WTC11 (cell line): ENCODE data around the gene MICA. TPM values are rescaled to one million over a fixed set of nuclear protein-coding genes. Genes with fewer than 3 reads are reported as not detected.
A peak's percentile ranks its signal among the peaks of the same experiment; 100 is the strongest.

ENCODE experiments used
- ATF1 ChIP-seq: sonication (generic); formaldehyde crosslinking; IDR thresholded peaks from 2 replicates; pipeline ENCODE4 v1.8.1; 2023; ENCODE audit warnings: mild to moderate bottlenecking, moderate library complexity, missing genetic modification reagents
- EMX1 ChIP-seq: fragments of 250-450 bp; sonication (Bioruptor Pico); IDR thresholded peaks from 2 replicates; pipeline ENCODE4 v1.8.0; 2021; ENCODE audit warnings: mild to moderate bottlenecking
- ESRRA ChIP-seq: sonication (generic); formaldehyde crosslinking; IDR thresholded peaks from 2 replicates; pipeline ENCODE4 v1.8.1; 2022; ENCODE audit warnings: mild to moderate bottlenecking, missing genetic modification reagents, borderline replicate concordance
- ETV6 ChIP-seq: sonication (generic); formaldehyde crosslinking; IDR thresholded peaks from 2 replicates; pipeline ENCODE4 v1.8.1; 2022; ENCODE audit warnings: mild to moderate bottlenecking, missing genetic modification reagents
- FOXK1 ChIP-seq: sonication (generic); formaldehyde crosslinking; IDR thresholded peaks from 2 replicates; pipeline ENCODE4 v1.8.0; 2022; ENCODE audit warnings: mild to moderate bottlenecking, moderate library complexity, missing genetic modification reagents
- FOXP1 ChIP-seq: sonication (generic); formaldehyde crosslinking; IDR thresholded peaks from 2 replicates; pipeline ENCODE4 v1.8.0; 2022; ENCODE audit warnings: missing genetic modification reagents, mild to moderate bottlenecking, moderate library complexity, borderline replicate concordance
- JUN ChIP-seq: sonication (generic); formaldehyde crosslinking; IDR thresholded peaks from 2 replicates; pipeline ENCODE4 v1.8.0; 2023; ENCODE audit warnings: mild to moderate bottlenecking, missing genetic modification reagents
- NR3C1 ChIP-seq: sonication (generic); formaldehyde crosslinking; conservative IDR thresholded peaks from 2 replicates; pipeline ENCODE4 v1.8.1; 2023; ENCODE audit warnings: low read depth, mild to moderate bottlenecking, missing genetic modification reagents
- OVOL2 ChIP-seq: fragments of 250-450 bp; sonication (Bioruptor Pico); IDR thresholded peaks from 2 replicates; pipeline ENCODE4 v1.9.0; 2021; ENCODE audit warnings: mild to moderate bottlenecking, borderline replicate concordance
- ZNF263 ChIP-seq: sonication (generic); formaldehyde crosslinking; IDR thresholded peaks from 2 replicates; pipeline ENCODE4 v1.8.1; 2022; ENCODE audit warnings: low read depth, mild to moderate bottlenecking, moderate library complexity, missing genetic modification reagents
- ZNF416 ChIP-seq: fragments of 250-450 bp; sonication (Bioruptor Pico); IDR thresholded peaks from 2 replicates; pipeline ENCODE4 v1.9.0; 2021; ENCODE audit warnings: mild to moderate bottlenecking, inconsistent platforms
- ZNF671 ChIP-seq: fragments of 250-450 bp; sonication (Bioruptor Pico); IDR thresholded peaks from 2 replicates; pipeline ENCODE4 v1.8.0; 2021; ENCODE audit warnings: mild to moderate bottlenecking
- total RNA-seq: library from RNA; stranded (reverse); gene quantifications from 3 replicates; pipeline ENCODE4 v1.2.3, GENCODE V29; 2021
- TF ChIP-seq, protein P1 (sequence below): sonication (generic); formaldehyde crosslinking; conservative IDR thresholded peaks from 2 replicates; pipeline ENCODE4 v1.8.1; 2022; ENCODE audit warnings: mild to moderate bottlenecking, missing genetic modification reagents
- TF ChIP-seq, protein P2 (sequence below): fragments of 250-450 bp; sonication (Bioruptor Pico); IDR thresholded peaks from 2 replicates; pipeline ENCODE4 v1.9.0; 2021; ENCODE audit warnings: mild to moderate bottlenecking
- TF ChIP-seq, protein P3 (sequence below): sonication (generic); formaldehyde crosslinking; IDR thresholded peaks from 2 replicates; pipeline ENCODE4 v1.8.1; 2022; ENCODE audit warnings: mild to moderate bottlenecking, missing genetic modification reagents, moderate library complexity, borderline replicate concordance
- TF ChIP-seq, protein P4 (sequence below): sonication (generic); formaldehyde crosslinking; IDR thresholded peaks from 2 replicates; pipeline ENCODE4 v1.8.1; 2023; ENCODE audit warnings: mild to moderate bottlenecking, moderate library complexity, missing genetic modification reagents
- TF ChIP-seq, protein P5 (sequence below): fragments of 250-450 bp; sonication (Bioruptor Pico); conservative IDR thresholded peaks from 2 replicates; pipeline ENCODE4 v1.9.0; 2021; ENCODE audit warnings: mild to moderate bottlenecking
- TF ChIP-seq, protein P6 (sequence below): sonication (generic); formaldehyde crosslinking; IDR thresholded peaks from 2 replicates; pipeline ENCODE4 v1.8.0; 2022; ENCODE audit warnings: mild to moderate bottlenecking, missing genetic modification reagents
- TF ChIP-seq, protein P7 (sequence below): sonication (generic); formaldehyde crosslinking; IDR thresholded peaks from 2 replicates; pipeline ENCODE4 v1.8.1; 2023; ENCODE audit warnings: mild to moderate bottlenecking, missing genetic modification reagents
- TF ChIP-seq, protein P8 (sequence below): sonication (generic); formaldehyde crosslinking; IDR thresholded peaks from 2 replicates; pipeline ENCODE4 v1.8.0; 2022; ENCODE audit warnings: mild to moderate bottlenecking, missing genetic modification reagents

MICA gene
- total RNA-seq, 1 experiment from 2014 or later = 12.9 TPM

DNA sequence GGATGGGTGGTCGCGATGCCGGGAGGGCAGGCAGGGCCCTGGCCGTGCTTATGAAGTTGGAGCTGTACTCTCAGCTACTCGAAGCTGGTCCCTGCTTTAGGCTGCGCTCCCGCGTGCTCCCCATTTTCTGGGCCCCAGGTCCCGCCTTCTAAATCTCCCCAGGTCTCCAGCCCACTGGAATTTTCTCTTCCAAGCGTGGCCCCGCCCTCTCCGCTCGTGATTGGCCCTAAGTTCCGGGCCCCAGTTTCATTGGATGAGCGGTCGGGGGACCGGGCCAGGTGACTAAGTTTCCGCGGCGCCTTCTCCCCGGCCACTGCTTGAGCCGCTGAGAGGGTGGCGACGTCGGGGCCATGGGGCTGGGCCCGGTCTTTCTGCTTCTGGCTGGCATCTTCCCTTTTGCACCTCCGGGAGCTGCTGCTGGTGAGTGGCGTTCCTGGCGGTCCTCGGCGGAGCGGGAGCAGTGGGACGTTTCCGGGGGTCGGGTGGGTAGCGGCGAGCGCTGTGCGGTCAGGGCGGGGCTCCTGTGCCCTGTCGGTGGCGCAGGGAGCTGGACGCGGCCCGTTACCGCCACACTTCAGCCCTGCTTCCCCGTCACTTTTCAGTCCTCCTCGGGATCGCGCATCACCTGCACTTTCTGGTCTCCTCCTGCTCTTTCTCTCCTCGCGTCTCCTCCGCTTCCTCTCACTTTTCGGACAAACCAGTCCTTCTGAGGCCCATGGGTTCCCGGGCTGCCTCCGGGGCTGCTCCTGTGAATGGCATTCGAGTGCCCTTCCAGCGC lies at the start of gene MICA (continued):
- TF ChIP-seq, protein P1, sequence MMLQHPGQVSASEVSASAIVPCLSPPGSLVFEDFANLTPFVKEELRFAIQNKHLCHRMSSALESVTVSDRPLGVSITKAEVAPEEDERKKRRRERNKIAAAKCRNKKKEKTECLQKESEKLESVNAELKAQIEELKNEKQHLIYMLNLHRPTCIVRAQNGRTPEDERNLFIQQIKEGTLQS (CRISPR knock-in tag) = no peak
- no peak; the same call in 1 of the 2 replicates for TF ChIP-seq JUN (CRISPR knock-in tag)
- TF ChIP-seq, protein P2, sequence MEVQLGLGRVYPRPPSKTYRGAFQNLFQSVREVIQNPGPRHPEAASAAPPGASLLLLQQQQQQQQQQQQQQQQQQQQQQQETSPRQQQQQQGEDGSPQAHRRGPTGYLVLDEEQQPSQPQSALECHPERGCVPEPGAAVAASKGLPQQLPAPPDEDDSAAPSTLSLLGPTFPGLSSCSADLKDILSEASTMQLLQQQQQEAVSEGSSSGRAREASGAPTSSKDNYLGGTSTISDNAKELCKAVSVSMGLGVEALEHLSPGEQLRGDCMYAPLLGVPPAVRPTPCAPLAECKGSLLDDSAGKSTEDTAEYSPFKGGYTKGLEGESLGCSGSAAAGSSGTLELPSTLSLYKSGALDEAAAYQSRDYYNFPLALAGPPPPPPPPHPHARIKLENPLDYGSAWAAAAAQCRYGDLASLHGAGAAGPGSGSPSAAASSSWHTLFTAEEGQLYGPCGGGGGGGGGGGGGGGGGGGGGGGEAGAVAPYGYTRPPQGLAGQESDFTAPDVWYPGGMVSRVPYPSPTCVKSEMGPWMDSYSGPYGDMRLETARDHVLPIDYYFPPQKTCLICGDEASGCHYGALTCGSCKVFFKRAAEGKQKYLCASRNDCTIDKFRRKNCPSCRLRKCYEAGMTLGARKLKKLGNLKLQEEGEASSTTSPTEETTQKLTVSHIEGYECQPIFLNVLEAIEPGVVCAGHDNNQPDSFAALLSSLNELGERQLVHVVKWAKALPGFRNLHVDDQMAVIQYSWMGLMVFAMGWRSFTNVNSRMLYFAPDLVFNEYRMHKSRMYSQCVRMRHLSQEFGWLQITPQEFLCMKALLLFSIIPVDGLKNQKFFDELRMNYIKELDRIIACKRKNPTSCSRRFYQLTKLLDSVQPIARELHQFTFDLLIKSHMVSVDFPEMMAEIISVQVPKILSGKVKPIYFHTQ (CRISPR knock-in tag) = no peak
- TF ChIP-seq FOXP1 (CRISPR knock-in tag) = peak; percentile 82
- no peak; the same call in 1 of the 2 replicates for TF ChIP-seq ESRRA (CRISPR knock-in tag)
- TF ChIP-seq, protein P3, sequence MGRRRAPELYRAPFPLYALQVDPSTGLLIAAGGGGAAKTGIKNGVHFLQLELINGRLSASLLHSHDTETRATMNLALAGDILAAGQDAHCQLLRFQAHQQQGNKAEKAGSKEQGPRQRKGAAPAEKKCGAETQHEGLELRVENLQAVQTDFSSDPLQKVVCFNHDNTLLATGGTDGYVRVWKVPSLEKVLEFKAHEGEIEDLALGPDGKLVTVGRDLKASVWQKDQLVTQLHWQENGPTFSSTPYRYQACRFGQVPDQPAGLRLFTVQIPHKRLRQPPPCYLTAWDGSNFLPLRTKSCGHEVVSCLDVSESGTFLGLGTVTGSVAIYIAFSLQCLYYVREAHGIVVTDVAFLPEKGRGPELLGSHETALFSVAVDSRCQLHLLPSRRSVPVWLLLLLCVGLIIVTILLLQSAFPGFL (CRISPR knock-in tag) = 0 out of 2 replicates have a peak, but pooled peaks have one; percentile 9
- TF ChIP-seq ATF1 (CRISPR knock-in tag) = no peak
- TF ChIP-seq, protein P4, sequence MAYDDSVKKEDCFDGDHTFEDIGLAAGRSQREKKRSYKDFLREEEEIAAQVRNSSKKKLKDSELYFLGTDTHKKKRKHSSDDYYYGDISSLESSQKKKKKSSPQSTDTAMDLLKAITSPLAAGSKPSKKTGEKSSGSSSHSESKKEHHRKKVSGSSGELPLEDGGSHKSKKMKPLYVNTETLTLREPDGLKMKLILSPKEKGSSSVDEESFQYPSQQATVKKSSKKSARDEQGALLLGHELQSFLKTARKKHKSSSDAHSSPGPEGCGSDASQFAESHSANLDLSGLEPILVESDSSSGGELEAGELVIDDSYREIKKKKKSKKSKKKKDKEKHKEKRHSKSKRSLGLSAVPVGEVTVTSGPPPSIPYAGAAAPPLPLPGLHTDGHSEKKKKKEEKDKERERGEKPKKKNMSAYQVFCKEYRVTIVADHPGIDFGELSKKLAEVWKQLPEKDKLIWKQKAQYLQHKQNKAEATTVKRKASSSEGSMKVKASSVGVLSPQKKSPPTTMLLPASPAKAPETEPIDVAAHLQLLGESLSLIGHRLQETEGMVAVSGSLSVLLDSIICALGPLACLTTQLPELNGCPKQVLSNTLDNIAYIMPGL (CRISPR knock-in tag) = peak; percentile 37; the same call in 1 of the 2 replicates
- peak; percentile 52; the same call in 1 of the 2 replicates for TF ChIP-seq FOXK1 (CRISPR knock-in tag)
- TF ChIP-seq EMX1 = no peak
- no peak for TF ChIP-seq OVOL2 (CRISPR knock-in tag)
- TF ChIP-seq, protein P5, sequence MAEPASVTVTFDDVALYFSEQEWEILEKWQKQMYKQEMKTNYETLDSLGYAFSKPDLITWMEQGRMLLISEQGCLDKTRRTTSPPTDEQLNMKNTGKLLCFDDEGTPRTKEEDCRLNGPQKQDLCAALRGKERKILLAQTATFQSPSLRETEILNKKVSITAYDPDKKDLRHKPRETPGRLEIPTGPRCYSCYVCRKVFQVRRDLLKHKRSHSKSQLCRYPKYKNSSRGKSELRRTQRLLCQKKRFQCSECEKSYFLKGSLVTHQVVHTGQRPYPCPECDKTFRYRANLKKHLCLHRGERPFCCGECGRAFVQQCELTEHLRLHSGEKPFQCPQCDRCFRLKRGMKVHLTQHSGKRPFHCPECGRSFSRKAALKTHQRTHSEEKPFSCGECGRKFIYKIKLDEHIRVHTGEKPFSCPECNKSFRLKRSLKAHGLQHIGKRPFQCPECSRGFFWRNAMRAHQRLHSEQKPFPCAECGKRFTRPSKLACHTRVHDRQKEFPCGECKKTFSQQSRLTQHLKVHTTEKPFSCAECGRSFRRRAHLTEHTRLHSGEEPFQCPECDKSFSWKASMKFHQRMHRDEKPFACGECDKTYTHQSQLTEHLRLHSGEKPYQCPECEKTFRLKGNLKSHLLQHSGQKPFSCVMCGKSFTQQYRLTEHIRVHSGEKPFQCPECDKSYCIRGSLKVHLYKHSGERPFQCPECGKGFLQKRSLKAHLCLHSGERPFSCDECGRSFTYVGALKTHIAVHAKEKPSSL = no peak
- TF ChIP-seq NR3C1 (CRISPR knock-in tag) = no peak
- TF ChIP-seq ZNF671 (CRISPR knock-in tag) = no peak
- TF ChIP-seq, protein P6, sequence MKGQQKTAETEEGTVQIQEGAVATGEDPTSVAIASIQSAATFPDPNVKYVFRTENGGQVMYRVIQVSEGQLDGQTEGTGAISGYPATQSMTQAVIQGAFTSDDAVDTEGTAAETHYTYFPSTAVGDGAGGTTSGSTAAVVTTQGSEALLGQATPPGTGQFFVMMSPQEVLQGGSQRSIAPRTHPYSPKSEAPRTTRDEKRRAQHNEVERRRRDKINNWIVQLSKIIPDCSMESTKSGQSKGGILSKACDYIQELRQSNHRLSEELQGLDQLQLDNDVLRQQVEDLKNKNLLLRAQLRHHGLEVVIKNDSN (CRISPR knock-in tag) = peak; percentile 87
- TF ChIP-seq ZNF263 = no peak
- TF ChIP-seq, protein P7, sequence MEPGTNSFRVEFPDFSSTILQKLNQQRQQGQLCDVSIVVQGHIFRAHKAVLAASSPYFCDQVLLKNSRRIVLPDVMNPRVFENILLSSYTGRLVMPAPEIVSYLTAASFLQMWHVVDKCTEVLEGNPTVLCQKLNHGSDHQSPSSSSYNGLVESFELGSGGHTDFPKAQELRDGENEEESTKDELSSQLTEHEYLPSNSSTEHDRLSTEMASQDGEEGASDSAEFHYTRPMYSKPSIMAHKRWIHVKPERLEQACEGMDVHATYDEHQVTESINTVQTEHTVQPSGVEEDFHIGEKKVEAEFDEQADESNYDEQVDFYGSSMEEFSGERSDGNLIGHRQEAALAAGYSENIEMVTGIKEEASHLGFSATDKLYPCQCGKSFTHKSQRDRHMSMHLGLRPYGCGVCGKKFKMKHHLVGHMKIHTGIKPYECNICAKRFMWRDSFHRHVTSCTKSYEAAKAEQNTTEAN (CRISPR knock-in tag) = peak; percentile 18
- peak; percentile 79 for TF ChIP-seq ETV6 (CRISPR knock-in tag)
- TF ChIP-seq, protein P8, sequence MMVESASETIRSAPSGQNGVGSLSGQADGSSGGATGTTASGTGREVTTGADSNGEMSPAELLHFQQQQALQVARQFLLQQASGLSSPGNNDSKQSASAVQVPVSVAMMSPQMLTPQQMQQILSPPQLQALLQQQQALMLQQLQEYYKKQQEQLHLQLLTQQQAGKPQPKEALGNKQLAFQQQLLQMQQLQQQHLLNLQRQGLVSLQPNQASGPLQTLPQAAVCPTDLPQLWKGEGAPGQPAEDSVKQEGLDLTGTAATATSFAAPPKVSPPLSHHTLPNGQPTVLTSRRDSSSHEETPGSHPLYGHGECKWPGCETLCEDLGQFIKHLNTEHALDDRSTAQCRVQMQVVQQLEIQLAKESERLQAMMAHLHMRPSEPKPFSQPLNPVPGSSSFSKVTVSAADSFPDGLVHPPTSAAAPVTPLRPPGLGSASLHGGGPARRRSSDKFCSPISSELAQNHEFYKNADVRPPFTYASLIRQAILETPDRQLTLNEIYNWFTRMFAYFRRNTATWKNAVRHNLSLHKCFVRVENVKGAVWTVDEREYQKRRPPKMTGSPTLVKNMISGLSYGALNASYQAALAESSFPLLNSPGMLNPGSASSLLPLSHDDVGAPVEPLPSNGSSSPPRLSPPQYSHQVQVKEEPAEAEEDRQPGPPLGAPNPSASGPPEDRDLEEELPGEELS = 0 out of 2 replicates have a peak, but pooled peaks have one; percentile 66
- TF ChIP-seq ZNF416 (CRISPR knock-in tag) = no peak
